ENCODE measurements around the gene PSMA1. TPM values are rescaled to one million over a fixed set of nuclear protein-coding genes. Genes with fewer than 3 reads are reported as not detected.

The PSMA1 gene
- total RNA-seq, 4 donors from 2014 or later, result 12.1 to 112 (median 70.4) TPM

DNA sequence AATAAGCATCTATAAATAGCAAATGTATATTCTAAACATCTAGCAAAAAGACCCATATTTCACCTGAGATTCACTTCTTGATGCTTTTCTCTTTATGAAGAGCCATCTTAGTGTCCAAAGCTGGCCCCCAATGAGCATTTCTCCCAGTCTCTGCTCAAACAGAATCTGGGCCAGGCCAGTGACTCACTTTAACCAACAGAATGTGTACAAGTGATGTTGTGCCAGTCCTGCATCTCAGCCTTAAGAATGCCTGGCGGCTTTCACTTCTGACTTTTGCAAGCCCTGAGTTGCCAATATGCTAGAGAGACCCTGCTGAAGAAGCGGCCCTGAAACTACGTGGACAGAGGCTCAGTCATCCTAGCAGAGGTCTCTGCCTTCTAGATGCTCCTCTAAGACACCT lies 13.7 kb downstream of the PSMA1 start:
- Histone ChIP-seq H3K4me1 (no peaks in the 10 kb centered on the region), H3K36me3 (peaks cover 0 to 68% (median 32%) of the 10 kb centered on the region in 4 donors), H3K9me3 (no peaks in the 10 kb centered on the region), H3K27me3 (no peaks in the 10 kb centered on the region), H3K27ac (no peak overlapping the region), H3K4me3 (no peak overlapping the region)
- no peak for DNase-seq
- intact Hi-C loops (cut with DNase I; ENCODE audit: low total_unique reads), result no loop called here
- WGBS, 2 donors (ENCODE audit: low coverage in 1 of 2), result 100% methylated on average over 3 of the region's 3 CpGs; no CpG with 5 or more reads in 1 of the 2 donors
- no peak for TF ChIP-seq CTCF (IDR thresholded peaks at IDR 0.05)
- no peak for TF ChIP-seq POLR2A (IDR thresholded peaks at IDR 0.05)
- TF ChIP-seq POLR2AphosphoS5 (IDR thresholded peaks at IDR 0.05), result no peak
- TF ChIP-seq EP300 (IDR thresholded peaks at IDR 0.05; ENCODE audit: low read depth), result no peak
- in situ Hi-C loops (cut with MboI; ENCODE audit: low pct_ligation_motif_present in 1 of 4, low pct_unique_long_range_greater_than_20kb in 1 of 4, low sequenced_read_pairs in 3 of 4), result loop anchor here in 1 of 4 donors (25.0 kb wide), 1 partner anchor 381 kb away; the partner anchor contains the start of gene CYP2R1

GRCh38 chr11:14503023-14503422 lies 17.2 kb downstream of the PSMA1 start:
- in situ Hi-C loops (cut with MboI; ENCODE audit: low pct_ligation_motif_present in 1 of 4, low pct_unique_long_range_greater_than_20kb in 1 of 4, low sequenced_read_pairs in 3 of 4), result loop anchor here in 1 of 4 donors (25.0 kb wide), 1 partner anchor 384 kb away; the partner anchor contains the start of gene CYP2R1
- Histone ChIP-seq H3K27me3 (no peaks in the 10 kb centered on the region), H3K36me3 (peaks cover 0 to 42% (median 18%) of the 10 kb centered on the region in 4 donors), H3K9me3 (no peaks in the 10 kb centered on the region), H3K4me3 (no peak overlapping the region), H3K4me1 (peaks cover 0 to 16% (median 5%) of the 10 kb centered on the region in 4 donors), H3K27ac (no peak overlapping the region)
- WGBS, 2 donors (ENCODE audit: low coverage in 1 of 2), result 90% methylated on average over 1 of the region's 1 CpG; no CpG with 5 or more reads in 1 of the 2 donors
- no peak for DNase-seq
- intact Hi-C loops (cut with DNase I; ENCODE audit: low total_unique reads), result no loop called here
- TF ChIP-seq POLR2A (IDR thresholded peaks at IDR 0.05), result no peak
- no peak for TF ChIP-seq EP300 (IDR thresholded peaks at IDR 0.05; ENCODE audit: low read depth)
- TF ChIP-seq POLR2AphosphoS5 (IDR thresholded peaks at IDR 0.05), result no peak
- TF ChIP-seq CTCF (IDR thresholded peaks at IDR 0.05), result no peak

GRCh38 chr11:14502039-14502438 lies 18.1 kb downstream of the PSMA1 start:
- no peak overlapping the region for H3K27ac ChIP-seq
- H3K27me3 ChIP-seq, result no peaks in the 10 kb centered on the region
- peaks cover 0 to 40% (median 18%) of the 10 kb centered on the region in 4 donors for H3K36me3 ChIP-seq
- 97% methylated on average over 4 of the region's 4 CpGs; no CpG with 5 or more reads in 1 of the 2 donors for WGBS, 2 donors (ENCODE audit: low coverage in 1 of 2)
- peaks cover 0 to 26% (median 6%) of the 10 kb centered on the region in 4 donors for H3K4me1 ChIP-seq
- no peaks in the 10 kb centered on the region for H3K9me3 ChIP-seq
- in situ Hi-C loops (cut with MboI; ENCODE audit: low pct_ligation_motif_present in 1 of 4, low pct_unique_long_range_greater_than_20kb in 1 of 4, low sequenced_read_pairs in 3 of 4) (loop anchor here in 1 of 4 donors (25.0 kb wide), 1 partner anchor 385 kb away; the partner anchor contains the start of gene CYP2R1), intact Hi-C loops (cut with DNase I; ENCODE audit: low total_unique reads) (no loop called here)
- TF ChIP-seq CTCF (IDR thresholded peaks at IDR 0.05), result no peak
- TF ChIP-seq EP300 (IDR thresholded peaks at IDR 0.05; ENCODE audit: low read depth), result no peak
- TF ChIP-seq POLR2AphosphoS5 (IDR thresholded peaks at IDR 0.05), result no peak
- TF ChIP-seq POLR2A (IDR thresholded peaks at IDR 0.05), result no peak
- no peak overlapping the region for H3K4me3 ChIP-seq
- no peak for DNase-seq

DNA sequence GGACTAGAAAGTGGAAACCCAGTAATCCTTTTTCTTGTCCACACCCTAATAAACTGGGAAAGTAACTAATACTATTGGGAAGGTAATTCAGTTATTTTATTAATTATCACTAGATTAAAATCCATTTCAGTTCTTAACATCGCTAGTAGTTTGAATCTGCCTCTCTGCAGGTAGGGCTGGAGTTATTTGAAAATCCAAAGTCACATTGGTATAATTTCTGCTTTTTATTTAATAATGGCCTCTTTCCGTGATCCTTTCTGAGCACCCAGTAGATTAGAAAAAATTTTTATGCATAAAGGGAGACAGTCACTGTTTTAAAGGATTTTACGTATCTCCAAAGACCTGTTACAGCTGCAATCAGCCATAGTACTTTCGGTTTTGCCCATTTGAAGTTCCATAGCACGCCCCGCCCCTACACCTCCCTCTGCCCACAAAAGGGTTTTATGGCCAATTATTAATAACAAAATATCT lies 20.0 kb downstream of the PSMA1 start:
- peaks cover 0 to 31% (median 6%) of the 10 kb centered on the region in 4 donors for H3K4me1 ChIP-seq
- in situ Hi-C loops (cut with MboI; ENCODE audit: low pct_ligation_motif_present in 1 of 4, low pct_unique_long_range_greater_than_20kb in 1 of 4, low sequenced_read_pairs in 3 of 4), result loop anchor here in 1 of 4 donors (25.0 kb wide), 1 partner anchor 387 kb away; the partner anchor contains the start of gene CYP2R1
- WGBS, 2 donors (ENCODE audit: low coverage in 1 of 2), result 0 to 2% methylated on average over 6 of the region's 6 CpGs
- H3K9me3 ChIP-seq, result no peaks in the 10 kb centered on the region
- TF ChIP-seq CTCF (IDR thresholded peaks at IDR 0.05) (no peak), POLR2AphosphoS5 (IDR thresholded peaks at IDR 0.05) (no peak), POLR2A (IDR thresholded peaks at IDR 0.05) (no peak), EP300 (IDR thresholded peaks at IDR 0.05; ENCODE audit: low read depth) (no peak)
- peak; percentile 68 for DNase-seq
- H3K36me3 ChIP-seq, result peaks cover 0 to 33% (median 11%) of the 10 kb centered on the region in 4 donors
- peak overlapping the region; percentile 88 to 96 (median 92) for H3K27ac ChIP-seq
- H3K4me3 ChIP-seq, result peak overlapping the region; percentile 71 to 96 (median 85)
- intact Hi-C loops (cut with DNase I; ENCODE audit: low total_unique reads), result no loop called here
- no peaks in the 10 kb centered on the region for H3K27me3 ChIP-seq

Measured in transverse colon (tissue), 4 donors.